SK-N-SH treated with all-trans-retinoic acid at 6 μM for 48 hours (cell line): ENCODE results near the gene ZNF679.

Experiments used
- ATAC-seq: fragments of 200-7000 bp; cut with Tn5 transposase; 3 replicates; pipeline ENCODE4 v1.9.1; 2020; ENCODE audit warnings: mild to moderate bottlenecking, moderate library complexity
- ARNTL ChIP-seq: fragments of 450-650 bp; formaldehyde crosslinking; IDR thresholded peaks from 2 replicates; pipeline ENCODE4 v1.5.0; 2020; ENCODE audit warnings: low read depth, mild to moderate bottlenecking, moderate library complexity, borderline replicate concordance
- BACH2 ChIP-seq: fragments of 250-450 bp; sonication (Bioruptor Pico); IDR thresholded peaks from 2 replicates; pipeline ENCODE4 v1.9.0; 2021; ENCODE audit warnings: mild to moderate bottlenecking, borderline replicate concordance
- CSDC2 ChIP-seq: fragments of 250-450 bp; sonication (Bioruptor Pico); IDR thresholded peaks from 2 replicates; pipeline ENCODE4 v1.5.0; 2020; ENCODE audit warnings: mild to moderate bottlenecking, moderate library complexity
- CSRNP3 ChIP-seq: fragments of 250-450 bp; sonication (Bioruptor Pico); IDR thresholded peaks from 2 replicates; pipeline ENCODE4 v1.5.1; 2021; ENCODE audit warnings: mild to moderate bottlenecking, moderate library complexity
- ESRRG ChIP-seq: fragments of 250-450 bp; sonication (Bioruptor Pico); IDR thresholded peaks from 2 replicates; pipeline ENCODE4 v1.6.1; 2021; ENCODE audit warnings: mild to moderate bottlenecking
- GLIS3 ChIP-seq: fragments of 250-450 bp; sonication (Bioruptor Pico); IDR thresholded peaks from 2 replicates; pipeline ENCODE4 v1.5.0; 2020; ENCODE audit warnings: mild to moderate bottlenecking, moderate library complexity
- ISL1 ChIP-seq: fragments of 250-450 bp; sonication (Bioruptor Pico); IDR thresholded peaks from 2 replicates; pipeline ENCODE4 v2.1.2; 2022; ENCODE audit warnings: mild to moderate bottlenecking, moderate library complexity
- OSR1 ChIP-seq: fragments of 250-450 bp; sonication (Bioruptor Pico); IDR thresholded peaks from 2 replicates; pipeline ENCODE4 v1.8.0; 2022; ENCODE audit warnings: moderate library complexity, mild to moderate bottlenecking, inconsistent platforms
- PATZ1 ChIP-seq: fragments of 250-450 bp; sonication (Bioruptor Pico); IDR thresholded peaks from 2 replicates; pipeline ENCODE4 v1.8.0; 2020; ENCODE audit warnings: mild to moderate bottlenecking, moderate library complexity, borderline replicate concordance
- PPARA ChIP-seq: fragments of 250-450 bp; sonication (Bioruptor Pico); IDR thresholded peaks from 2 replicates; pipeline ENCODE4 v1.5.0; 2020; ENCODE audit warnings: mild to moderate bottlenecking, borderline replicate concordance
- RARB ChIP-seq: fragments of 250-450 bp; sonication (Bioruptor Pico); IDR thresholded peaks from 2 replicates; pipeline ENCODE4 v1.8.0; 2021; ENCODE audit warnings: mild to moderate bottlenecking, moderate library complexity
- SNAI2 ChIP-seq: fragments of 250-450 bp; sonication (Bioruptor Pico); IDR thresholded peaks from 2 replicates; pipeline ENCODE4 v1.5.0; 2020; ENCODE audit warnings: mild to moderate bottlenecking, moderate library complexity
- TOX ChIP-seq: fragments of 250-450 bp; sonication (Bioruptor Pico); IDR thresholded peaks from 2 replicates; pipeline ENCODE4 v1.8.0; 2021; ENCODE audit warnings: mild to moderate bottlenecking, moderate library complexity, borderline replicate concordance
- TSHZ2 ChIP-seq: fragments of 250-450 bp; sonication (Bioruptor Pico); IDR thresholded peaks from 2 replicates; pipeline ENCODE4 v1.5.0; 2020; ENCODE audit warnings: mild to moderate bottlenecking, moderate library complexity
- ZC3H10 ChIP-seq: fragments of 250-450 bp; sonication (Bioruptor Pico); IDR thresholded peaks from 2 replicates; pipeline ENCODE4 v1.5.1; 2021; ENCODE audit warnings: mild to moderate bottlenecking, moderate library complexity
- ZFP30 ChIP-seq: fragments of 450-650 bp; formaldehyde crosslinking; IDR thresholded peaks from 2 replicates; pipeline ENCODE4 v1.5.0; 2022; ENCODE audit warnings: mild to moderate bottlenecking, moderate library complexity
- ZNF565 ChIP-seq: fragments of 450-650 bp; formaldehyde crosslinking; conservative IDR thresholded peaks from 2 replicates; pipeline ENCODE4 v1.5.0; 2020; ENCODE audit warnings: low read depth, mild to moderate bottlenecking, moderate library complexity
- ZNF70 ChIP-seq: fragments of 450-650 bp; formaldehyde crosslinking; IDR thresholded peaks from 2 replicates; pipeline ENCODE4 v1.5.0; 2020; ENCODE audit warnings: mild to moderate bottlenecking, moderate library complexity
- ZNF8 ChIP-seq: fragments of 450-650 bp; formaldehyde crosslinking; IDR thresholded peaks from 2 replicates; pipeline ENCODE4 v1.5.0; 2020; ENCODE audit warnings: mild to moderate bottlenecking, moderate library complexity
- TF ChIP-seq, protein P1 (sequence below): fragments of 250-450 bp; sonication (Bioruptor Pico); IDR thresholded peaks from 2 replicates; pipeline ENCODE4 v1.5.1; 2020; ENCODE audit warnings: low read depth, mild to moderate bottlenecking, moderate library complexity
- TF ChIP-seq, protein P2 (sequence below): fragments of 250-450 bp; sonication (Bioruptor Pico); IDR thresholded peaks from 2 replicates; pipeline ENCODE4 v1.8.0; 2021; ENCODE audit warnings: low read depth, mild to moderate bottlenecking, moderate library complexity, borderline replicate concordance

The ZNF679 gene

DNA sequence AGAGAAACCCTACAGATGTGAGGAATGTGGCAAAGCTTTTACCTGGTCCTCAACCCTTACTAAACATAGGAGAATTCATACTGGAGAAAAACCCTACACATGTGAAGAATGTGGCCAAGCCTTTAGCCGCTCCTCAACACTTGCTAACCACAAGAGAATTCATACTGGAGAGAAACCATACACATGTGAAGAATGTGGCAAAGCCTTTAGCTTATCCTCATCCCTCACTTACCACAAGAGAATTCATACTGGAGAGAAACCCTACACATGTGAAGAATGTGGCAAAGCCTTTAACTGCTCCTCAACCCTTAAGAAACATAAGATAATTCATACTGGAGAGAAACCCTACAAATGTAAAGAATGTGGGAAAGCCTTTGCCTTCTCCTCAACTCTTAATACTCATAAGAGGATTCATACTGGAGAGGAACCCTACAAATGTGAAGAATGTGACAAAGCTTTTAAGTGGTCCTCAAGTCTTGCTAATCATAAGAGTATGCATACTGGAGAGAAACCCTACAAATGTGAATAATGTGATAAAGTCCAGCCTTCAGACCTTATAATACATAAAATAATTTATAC lies 38.2 kb downstream of the ZNF679 start:
- TF ChIP-seq, protein P1, sequence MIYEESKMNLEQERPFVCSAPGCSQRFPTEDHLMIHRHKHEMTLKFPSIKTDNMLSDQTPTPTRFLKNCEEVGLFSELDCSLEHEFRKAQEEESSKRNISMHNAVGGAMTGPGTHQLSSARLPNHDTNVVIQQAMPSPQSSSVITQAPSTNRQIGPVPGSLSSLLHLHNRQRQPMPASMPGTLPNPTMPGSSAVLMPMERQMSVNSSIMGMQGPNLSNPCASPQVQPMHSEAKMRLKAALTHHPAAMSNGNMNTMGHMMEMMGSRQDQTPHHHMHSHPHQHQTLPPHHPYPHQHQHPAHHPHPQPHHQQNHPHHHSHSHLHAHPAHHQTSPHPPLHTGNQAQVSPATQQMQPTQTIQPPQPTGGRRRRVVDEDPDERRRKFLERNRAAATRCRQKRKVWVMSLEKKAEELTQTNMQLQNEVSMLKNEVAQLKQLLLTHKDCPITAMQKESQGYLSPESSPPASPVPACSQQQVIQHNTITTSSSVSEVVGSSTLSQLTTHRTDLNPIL (CRISPR knock-in tag): no peak
- TF ChIP-seq RARB: no peak
- no peak for TF ChIP-seq ISL1 (CRISPR knock-in tag)
- TF ChIP-seq, protein P2, sequence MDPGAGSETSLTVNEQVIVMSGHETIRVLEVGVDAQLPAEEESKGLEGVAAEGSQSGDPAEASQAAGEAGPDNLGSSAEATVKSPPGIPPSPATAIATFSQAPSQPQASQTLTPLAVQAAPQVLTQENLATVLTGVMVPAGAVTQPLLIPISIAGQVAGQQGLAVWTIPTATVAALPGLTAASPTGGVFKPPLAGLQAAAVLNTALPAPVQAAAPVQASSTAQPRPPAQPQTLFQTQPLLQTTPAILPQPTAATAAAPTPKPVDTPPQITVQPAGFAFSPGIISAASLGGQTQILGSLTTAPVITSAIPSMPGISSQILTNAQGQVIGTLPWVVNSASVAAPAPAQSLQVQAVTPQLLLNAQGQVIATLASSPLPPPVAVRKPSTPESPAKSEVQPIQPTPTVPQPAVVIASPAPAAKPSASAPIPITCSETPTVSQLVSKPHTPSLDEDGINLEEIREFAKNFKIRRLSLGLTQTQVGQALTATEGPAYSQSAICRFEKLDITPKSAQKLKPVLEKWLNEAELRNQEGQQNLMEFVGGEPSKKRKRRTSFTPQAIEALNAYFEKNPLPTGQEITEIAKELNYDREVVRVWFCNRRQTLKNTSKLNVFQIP (CRISPR knock-in tag): no peak
- TF ChIP-seq SNAI2 (CRISPR knock-in tag): no peak
- no peak for TF ChIP-seq ZNF70 (CRISPR knock-in tag)
- TF ChIP-seq ZFP30 (CRISPR knock-in tag): no peak
- TF ChIP-seq ZC3H10 (CRISPR knock-in tag): no peak
- TF ChIP-seq OSR1 (CRISPR knock-in tag): no peak
- TF ChIP-seq GLIS3 (CRISPR knock-in tag): no peak
- no peak for TF ChIP-seq CSRNP3 (CRISPR knock-in tag)
- TF ChIP-seq PATZ1 (CRISPR knock-in tag): no peak
- TF ChIP-seq BACH2 (CRISPR knock-in tag): no peak
- TF ChIP-seq ZNF8 (CRISPR knock-in tag): no peak
- TF ChIP-seq ARNTL: no peak
- TF ChIP-seq TSHZ2 (CRISPR knock-in tag): no peak
- no peak for TF ChIP-seq ESRRG (CRISPR knock-in tag)
- no peak for TF ChIP-seq CSDC2 (CRISPR knock-in tag)
- TF ChIP-seq TOX (CRISPR knock-in tag): no peak
- TF ChIP-seq ZNF565: no peak
- no peak for ATAC-seq

DNA sequence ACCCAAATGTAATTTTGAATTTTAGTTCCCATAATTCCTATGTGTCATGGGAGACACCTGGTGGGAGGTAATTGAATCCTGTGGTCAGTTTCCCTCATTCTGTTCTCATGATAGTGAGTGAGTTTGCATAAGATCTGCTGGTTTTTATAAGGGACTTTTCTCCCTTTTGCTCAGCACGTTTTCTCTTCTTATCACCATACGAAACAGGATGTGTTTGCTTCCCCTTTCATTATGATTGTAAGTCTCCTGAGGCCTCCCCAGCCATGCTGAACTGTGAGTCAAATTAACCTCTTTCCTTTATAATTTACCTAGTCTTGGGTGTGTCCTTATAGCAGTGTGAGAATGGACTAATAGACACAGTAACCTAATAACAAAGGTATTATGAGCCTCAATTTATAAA lies 49.4 kb downstream of the ZNF679 start:
- TF ChIP-seq ZNF565 (no peak), ESRRG (CRISPR knock-in tag) (no peak), CSRNP3 (CRISPR knock-in tag) (no peak), ARNTL (no peak), PPARA (CRISPR knock-in tag) (no peak), CSDC2 (CRISPR knock-in tag) (no peak), BACH2 (CRISPR knock-in tag) (no peak), GLIS3 (CRISPR knock-in tag) (no peak), PATZ1 (CRISPR knock-in tag) (no peak), ZNF8 (CRISPR knock-in tag) (no peak)
- TF ChIP-seq, protein P1 (CRISPR knock-in tag): no peak
- TF ChIP-seq, protein P2 (CRISPR knock-in tag): no peak
- TF ChIP-seq, all 23 proteins: peak for 0
- no peak for ATAC-seq
